Stimulated activated CD4-positive, alpha-beta T cell treated with anti-CD3 and anti-CD28 coated beads, Interleukin-12 subunit alpha, Interleukin-12 subunit beta, amount 100 ng/mL, for 24 hours (primary cell): ENCODE data around the gene STK4.

ENCODE experiments used
- DNase-seq, 2 experiments: peaks; one replicate each; pipeline ENCODE4 v3.0.0-alpha.2; 2020; ENCODE audit warnings: low read depth in 2 of 2

STK4 gene

DNA sequence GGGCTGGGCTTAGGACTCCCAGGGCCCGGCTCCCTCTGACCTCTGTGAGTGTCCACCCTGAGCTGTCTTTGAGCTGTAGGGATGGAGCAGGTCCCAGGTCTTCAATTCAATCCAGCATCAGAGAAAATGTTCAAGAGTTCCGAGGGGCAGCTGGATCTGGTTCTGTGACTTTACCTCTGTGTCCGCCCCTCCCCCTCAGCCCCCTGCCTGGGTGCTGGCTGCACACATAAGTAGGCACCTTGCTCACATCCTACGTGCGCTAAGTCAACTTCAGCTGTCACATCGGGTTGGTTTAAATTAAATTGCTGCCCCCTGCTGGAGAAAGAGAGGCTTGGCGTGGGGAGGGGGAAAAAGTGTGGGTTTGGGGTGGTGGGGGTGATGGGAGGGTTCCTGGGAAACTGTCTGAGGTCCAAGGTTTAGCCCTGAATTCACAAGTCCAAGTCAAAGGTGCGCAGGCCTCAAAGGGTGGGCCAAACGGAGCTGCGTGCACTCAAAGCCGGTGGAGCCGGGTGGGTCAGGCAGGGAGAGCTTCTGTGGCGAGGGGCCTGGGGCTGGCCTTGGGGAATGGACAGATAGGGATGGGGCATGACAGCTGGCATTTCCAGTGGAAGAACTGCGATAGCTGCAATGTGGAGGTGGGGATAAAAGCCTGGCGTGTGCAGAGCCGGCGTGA is 145.6 kb downstream of the STK4 start:
- DNase-seq: no peak

DNA sequence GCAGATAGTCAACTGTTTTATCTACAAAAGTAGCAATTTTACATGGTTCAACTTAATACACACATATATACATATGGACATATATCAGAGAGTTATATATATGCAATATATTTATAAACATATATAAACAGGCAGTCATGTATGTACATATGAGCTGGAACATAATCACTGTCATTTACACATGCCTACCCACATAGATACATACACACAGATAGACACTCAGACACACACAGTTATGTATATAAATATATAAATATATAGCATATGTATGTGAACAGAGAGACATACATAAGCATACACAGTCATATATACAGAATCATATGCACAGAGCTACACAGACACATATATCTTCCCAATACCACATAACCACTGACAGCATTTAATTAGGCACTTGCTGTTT is 146.4 kb downstream of the STK4 start:
- DNase-seq: no peak

DNA sequence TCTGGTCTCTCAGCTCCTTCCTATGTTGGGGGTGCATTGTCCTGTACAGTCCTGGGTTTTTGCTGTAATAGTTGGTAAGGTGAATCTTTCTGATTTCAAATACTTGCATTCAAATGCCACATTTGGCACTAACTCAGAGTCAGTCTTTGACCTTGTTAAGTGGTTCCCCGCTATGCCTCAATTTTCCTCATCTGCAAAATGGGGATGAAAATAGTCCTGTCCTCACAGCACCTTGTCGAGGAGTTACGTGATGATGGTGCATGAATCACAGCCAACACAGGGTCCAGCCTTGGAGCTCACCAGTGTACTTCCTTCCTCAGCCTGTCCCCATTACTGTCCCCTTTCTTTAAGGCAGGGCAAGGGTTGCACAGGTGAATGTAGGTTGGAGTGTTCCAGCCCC is 147.6 kb downstream of the STK4 start:
- no peak for DNase-seq

DNA sequence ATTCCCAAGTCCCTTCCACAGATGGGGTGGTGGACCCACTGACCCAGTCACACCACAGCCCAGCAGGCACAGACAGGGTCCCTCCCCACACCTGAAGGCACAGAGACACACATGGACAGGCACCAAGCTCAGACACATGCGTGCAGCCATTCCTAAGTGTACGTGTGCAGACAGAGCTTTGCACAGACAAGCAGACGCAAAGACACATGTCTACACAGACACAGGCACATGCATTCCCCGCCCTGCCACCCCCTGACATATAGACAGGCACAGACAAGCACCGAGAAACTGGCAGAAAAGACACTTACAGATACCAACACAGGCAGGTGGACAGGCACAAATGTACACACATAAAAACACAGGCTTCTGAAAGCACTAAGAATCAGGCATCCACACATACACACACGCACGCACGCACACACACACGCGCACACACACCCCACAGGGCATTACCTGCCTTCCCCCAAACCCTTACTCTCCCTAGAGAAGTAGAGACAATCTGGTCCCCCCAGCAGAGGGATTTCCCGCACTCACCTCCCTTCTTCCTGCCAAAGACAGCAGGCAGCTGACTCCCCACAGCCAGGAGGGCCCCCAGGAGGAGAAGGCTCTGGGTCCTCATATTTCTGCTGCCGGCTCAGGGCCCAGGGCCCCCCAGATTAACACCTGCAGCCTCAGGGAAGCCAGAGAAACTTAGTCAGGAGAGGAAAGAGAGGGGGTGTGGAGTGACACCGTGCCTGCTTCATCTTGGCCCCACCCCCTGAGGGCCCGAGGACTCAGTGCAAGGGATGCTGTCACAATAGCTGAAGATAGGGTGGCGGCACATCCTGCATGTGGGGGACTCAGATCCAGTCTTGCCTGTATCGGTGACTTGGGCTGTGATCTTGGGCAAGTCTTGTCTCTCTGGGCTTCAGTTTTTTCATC is 148.4 kb downstream of the STK4 start, which contains the start of gene WFDC5:
TSS of gene WFDC5 (minus strand) at position 710 of the 921 bp plus-strand sequence. CDS start at position 619, 91 bp downstream.
- no peak for DNase-seq

GRCh38 chr20:45115386-45115774 is 149.1 kb downstream of the STK4 start:
- DNase-seq: no peak

- DNase-seq: no peak
Measured at GRCh38 chr20:45115829-45116228, 149.5 kb downstream of the STK4 start.

GRCh38 chr20:45117581-45117980 is 151.3 kb downstream of the STK4 start:
- no peak for DNase-seq

GRCh38 chr20:45118028-45118427 is 151.7 kb downstream of the STK4 start:
- DNase-seq: no peak

DNA sequence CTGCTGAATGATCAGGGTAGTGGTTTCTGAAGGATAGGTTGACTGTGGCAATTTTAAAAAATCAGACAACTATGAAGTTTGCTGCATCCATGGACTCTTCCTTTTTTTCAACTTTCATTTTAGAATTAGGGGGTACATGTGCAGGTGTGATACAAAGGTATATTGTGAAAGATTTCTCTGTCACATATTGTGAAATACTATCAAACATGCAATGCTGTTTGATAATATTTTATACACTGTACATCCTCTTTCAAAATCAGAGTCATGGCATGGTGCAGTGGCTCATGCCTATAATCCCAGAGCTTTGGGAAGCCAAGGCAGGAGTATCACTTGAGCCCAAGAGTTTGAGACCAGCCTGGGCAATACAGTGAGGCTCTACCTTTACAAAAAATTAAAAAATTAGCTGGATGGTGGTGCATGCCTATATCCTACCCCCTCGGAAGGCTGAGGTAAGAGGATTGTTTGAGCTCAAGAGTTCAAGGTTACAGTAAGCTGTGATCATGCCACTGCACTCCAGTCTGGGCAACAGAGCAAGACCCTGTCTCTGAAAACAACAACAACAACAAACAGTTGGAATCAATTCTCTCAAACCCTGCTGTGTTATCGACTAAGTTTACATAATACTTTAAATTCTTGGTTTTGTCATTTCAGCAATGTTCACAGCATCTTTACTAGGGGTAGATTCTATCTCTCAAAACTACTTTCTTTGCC is 153.4 kb downstream of the STK4 start:
- DNase-seq: no peak

- no peak for DNase-seq
Measured at GRCh38 chr20:45121388-45121787, 155.1 kb downstream of the STK4 start.

DNA sequence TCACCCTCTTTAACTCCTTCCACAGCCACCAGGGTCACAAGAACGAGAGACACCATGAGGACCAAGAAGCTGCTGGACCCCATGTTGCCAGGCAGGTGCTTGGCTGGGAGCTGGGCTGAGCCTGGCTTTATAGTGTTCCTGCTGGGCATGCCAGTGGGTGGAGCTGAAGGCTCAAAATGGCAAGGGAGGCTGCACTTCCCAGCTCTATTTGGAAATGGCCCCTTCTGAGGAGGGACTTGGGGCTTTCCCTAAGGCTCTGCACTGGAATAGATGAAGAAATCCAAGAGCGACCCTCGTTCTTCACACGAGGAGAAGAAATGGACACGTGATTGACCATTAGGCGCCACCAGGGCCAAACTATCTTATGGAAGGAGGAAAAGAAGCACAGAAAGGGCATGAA is 158.1 kb downstream of the STK4 start, which contains the start of gene WFDC12:
TSS of gene WFDC12 (minus strand) at position 101 of the 400 bp plus-strand sequence. CDS start at position 83, 18 bp downstream.
- no peak for DNase-seq

DNA sequence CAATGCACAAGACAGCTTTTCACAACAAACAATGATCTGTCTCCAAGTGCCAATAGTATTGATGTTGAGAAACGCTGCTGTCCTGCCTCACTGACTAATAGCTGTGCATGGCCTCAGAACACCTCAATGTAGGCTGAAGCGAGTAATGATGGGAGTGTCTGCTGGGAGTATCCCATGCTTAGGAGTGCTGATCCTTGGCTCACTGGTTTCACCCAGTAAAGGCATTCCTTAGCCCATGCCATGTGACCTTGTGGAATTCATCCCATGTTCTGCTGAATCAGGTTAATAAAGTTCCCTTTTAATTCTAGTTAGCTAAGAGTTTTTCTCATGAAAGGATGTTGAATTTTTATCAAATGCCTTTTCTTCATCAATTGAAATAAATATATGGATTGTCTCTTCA is 161.8 kb downstream of the STK4 start:
- DNase-seq: no peak
